ENCODE measurements around the gene MUCL3. TPM values are rescaled to one million over a fixed set of nuclear protein-coding genes. Genes with fewer than 3 reads are reported as not detected.
"Not testable (repeated sequence)": the region's sequence is repeated elsewhere in the genome, so short reads cannot be mapped to it uniquely, and the experiment has no call there.

Gene MUCL3
- total RNA-seq, 4 donors from 2014 or later: under 0.01 TPM; not detected in 3

DNA sequence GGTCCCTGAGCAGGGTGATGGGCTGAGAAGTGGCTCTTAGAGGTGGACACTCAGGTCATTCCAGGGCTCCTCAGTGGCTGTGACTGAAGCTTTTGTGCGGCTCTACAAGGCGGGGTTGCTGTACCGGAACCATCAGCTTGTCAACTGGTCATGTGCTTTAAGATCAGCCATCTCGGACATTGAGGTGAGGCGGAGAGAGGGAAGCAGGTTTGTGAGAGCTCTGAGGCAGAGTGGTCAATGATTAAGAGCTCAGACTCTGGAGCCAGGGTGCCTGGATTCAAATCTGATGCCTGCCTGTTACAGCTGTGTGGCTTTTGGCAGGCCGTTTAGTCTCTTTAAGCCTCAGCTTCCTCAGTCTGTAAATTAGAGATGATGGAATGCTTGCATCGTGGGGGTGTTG is 23.7 kb upstream of the MUCL3 start:
- Histone ChIP-seq H3K9me3 (no peaks in the 10 kb centered on the region), H3K4me1 (peaks cover 3 to 15% of the 10 kb centered on the region in 2 donors), H3K36me3 (no peaks in the 10 kb centered on the region), H3K27ac (no peak overlapping the region), H3K4me3 (no peak overlapping the region), H3K27me3 (no peaks in the 10 kb centered on the region)
- DNase-seq: no peak
- TF ChIP-seq, protein P1, sequence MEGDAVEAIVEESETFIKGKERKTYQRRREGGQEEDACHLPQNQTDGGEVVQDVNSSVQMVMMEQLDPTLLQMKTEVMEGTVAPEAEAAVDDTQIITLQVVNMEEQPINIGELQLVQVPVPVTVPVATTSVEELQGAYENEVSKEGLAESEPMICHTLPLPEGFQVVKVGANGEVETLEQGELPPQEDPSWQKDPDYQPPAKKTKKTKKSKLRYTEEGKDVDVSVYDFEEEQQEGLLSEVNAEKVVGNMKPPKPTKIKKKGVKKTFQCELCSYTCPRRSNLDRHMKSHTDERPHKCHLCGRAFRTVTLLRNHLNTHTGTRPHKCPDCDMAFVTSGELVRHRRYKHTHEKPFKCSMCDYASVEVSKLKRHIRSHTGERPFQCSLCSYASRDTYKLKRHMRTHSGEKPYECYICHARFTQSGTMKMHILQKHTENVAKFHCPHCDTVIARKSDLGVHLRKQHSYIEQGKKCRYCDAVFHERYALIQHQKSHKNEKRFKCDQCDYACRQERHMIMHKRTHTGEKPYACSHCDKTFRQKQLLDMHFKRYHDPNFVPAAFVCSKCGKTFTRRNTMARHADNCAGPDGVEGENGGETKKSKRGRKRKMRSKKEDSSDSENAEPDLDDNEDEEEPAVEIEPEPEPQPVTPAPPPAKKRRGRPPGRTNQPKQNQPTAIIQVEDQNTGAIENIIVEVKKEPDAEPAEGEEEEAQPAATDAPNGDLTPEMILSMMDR (IDR thresholded peaks at IDR 0.05): no peak
- TF ChIP-seq POLR2A (IDR thresholded peaks at IDR 0.05): no peak
- intact Hi-C loops (cut with DNase I; ENCODE audit: low total_unique reads): loop anchor here (5.0 kb wide), 1 partner anchor 160 kb away; no protein-coding TSS in a partner anchor

DNA sequence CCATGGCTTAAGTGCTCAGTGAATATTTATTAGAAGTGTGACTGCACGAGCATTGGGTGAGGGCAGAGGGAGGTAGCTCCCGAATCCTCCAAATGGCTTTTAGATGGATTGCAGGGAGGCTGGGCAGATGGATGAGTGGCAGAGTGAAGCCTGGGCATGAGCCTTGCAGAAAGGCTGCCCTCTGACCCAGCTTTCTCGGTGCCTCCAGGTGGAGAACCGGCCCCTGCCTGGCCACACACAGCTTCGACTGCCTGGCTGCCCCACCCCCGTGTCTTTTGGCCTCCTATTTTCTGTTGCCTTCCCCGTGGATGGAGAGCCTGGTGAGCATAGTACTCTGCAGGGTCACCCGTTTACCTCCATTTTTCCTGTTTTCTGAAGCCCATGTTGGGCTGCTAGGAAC is 23.3 kb upstream of the MUCL3 start:
- DNase-seq: no peak
- Histone ChIP-seq H3K4me3 (no peak overlapping the region), H3K27ac (no peak overlapping the region), H3K9me3 (no peaks in the 10 kb centered on the region), H3K4me1 (peaks cover 3 to 15% of the 10 kb centered on the region in 2 donors), H3K36me3 (no peaks in the 10 kb centered on the region), H3K27me3 (no peaks in the 10 kb centered on the region)
- intact Hi-C loops (cut with DNase I; ENCODE audit: low total_unique reads): loop anchor here (5.0 kb wide), 1 partner anchor 160 kb away; no protein-coding TSS in a partner anchor
- TF ChIP-seq, protein P1 (IDR thresholded peaks at IDR 0.05): no peak
- no peak for TF ChIP-seq POLR2A (IDR thresholded peaks at IDR 0.05)

DNA sequence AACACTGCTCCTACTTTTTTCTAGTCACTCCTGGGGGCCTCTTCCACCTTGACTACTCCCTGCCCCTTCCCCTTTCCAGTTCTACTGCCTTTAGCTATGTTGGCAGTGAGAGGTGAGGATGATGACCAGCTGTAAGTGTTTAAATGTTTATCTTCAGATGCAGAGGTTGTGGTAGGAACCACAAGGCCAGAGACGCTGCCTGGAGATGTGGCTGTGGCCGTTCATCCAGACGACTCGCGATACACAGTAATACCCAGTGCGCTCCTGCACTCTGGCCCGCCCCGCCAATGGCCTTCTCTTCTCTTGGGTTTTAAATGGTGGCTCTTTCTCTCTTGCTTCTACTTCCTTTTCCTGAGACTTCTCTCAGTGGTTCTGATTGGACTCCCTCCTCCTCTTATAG is 22.1 kb upstream of the MUCL3 start:
- DNase-seq: no peak
- no peak for TF ChIP-seq POLR2A (IDR thresholded peaks at IDR 0.05)
- TF ChIP-seq, protein P1 (IDR thresholded peaks at IDR 0.05): no peak
- intact Hi-C loops (cut with DNase I; ENCODE audit: low total_unique reads): loop anchor here (5.0 kb wide), 1 partner anchor 159 kb away; no protein-coding TSS in a partner anchor
- H3K27ac ChIP-seq: no peak overlapping the region
- no peaks in the 10 kb centered on the region for H3K9me3 ChIP-seq
- no peaks in the 10 kb centered on the region for H3K27me3 ChIP-seq
- H3K36me3 ChIP-seq: no peaks in the 10 kb centered on the region
- no peak overlapping the region for H3K4me3 ChIP-seq
- H3K4me1 ChIP-seq: peaks cover 3 to 15% of the 10 kb centered on the region in 2 donors

DNA sequence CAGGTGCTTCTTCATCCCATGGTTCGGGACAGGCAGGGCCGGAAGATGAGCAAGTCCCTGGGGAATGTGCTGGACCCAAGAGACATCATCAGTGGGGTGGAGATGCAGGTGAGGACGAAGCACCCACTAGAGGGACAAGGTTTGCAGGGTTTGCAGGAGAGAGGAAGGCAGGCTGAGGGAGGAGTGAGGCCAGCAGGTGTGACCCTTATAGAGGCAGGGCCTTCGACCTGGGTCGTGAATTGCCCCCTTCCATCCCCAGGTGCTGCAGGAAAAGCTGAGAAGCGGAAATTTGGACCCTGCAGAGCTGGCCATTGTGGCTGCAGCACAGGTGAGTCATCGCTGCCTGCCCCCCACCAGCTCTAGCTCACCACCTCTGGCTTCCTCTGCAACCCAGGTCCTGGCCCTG is 18.3 kb upstream of the MUCL3 start:
- Histone ChIP-seq H3K27ac (no peak overlapping the region), H3K4me1 (no peaks in the 10 kb centered on the region), H3K36me3 (no peaks in the 10 kb centered on the region), H3K27me3 (no peaks in the 10 kb centered on the region), H3K4me3 (no peak overlapping the region), H3K9me3 (no peaks in the 10 kb centered on the region)
- intact Hi-C loops (cut with DNase I; ENCODE audit: low total_unique reads): no loop called here
- TF ChIP-seq, protein P1 (IDR thresholded peaks at IDR 0.05): no peak
- no peak for TF ChIP-seq POLR2A (IDR thresholded peaks at IDR 0.05)
- DNase-seq: no peak

DNA sequence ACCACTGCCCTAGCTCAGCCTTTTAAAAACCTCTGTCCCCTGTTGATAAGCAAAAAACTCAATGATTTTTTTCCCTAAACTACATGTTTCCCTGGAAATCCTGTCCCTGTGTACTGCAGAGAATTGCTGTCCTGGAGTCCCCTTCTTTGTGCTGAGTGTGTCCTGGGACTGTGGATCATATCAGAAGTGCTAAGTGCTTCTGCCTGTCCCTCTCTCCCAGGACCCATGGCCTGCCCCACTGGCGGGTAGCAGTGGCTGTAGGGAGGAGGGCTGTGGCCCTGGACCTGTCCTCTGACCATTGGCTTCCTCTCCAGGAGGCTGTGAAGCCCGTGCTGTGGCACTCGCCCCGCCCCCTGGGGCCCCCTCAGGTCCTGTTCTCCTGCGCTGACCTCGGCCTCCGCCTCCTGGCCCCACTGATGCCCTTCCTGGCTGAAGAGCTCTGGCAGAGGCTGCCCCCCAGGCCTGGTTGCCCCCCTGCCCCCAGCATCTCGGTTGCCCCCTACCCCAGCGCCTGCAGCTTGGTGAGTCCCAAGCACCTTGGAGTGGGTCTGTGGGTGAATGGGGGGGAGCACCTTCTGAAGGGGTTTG is 16.6 kb upstream of the MUCL3 start:
- H3K9me3 ChIP-seq; DNase-seq; H3K4me3 ChIP-seq; H3K36me3 ChIP-seq; H3K27ac ChIP-seq; intact Hi-C loops (cut with DNase I; ENCODE audit: low total_unique reads); H3K4me1 ChIP-seq; H3K27me3 ChIP-seq: not testable (repeated sequence)

All from uterus (tissue), 4 donors.